PC-9 (cell line): Measurements from ENCODE around the gene LRRC7. TPM values are rescaled to one million over a fixed set of nuclear protein-coding genes. Genes with fewer than 3 reads are reported as not detected.
"Not testable (repeated sequence)": the region's sequence is repeated elsewhere in the genome, so short reads cannot be mapped to it uniquely, and the experiment has no call there.

ENCODE experiments used
- BruUV-seq: library from RNA; stranded (reverse); fragments of 400-500 nt; replicated peaks from 2 replicates; lab custom pipeline; 2021; lab: Mats Ljungman, UMichigan
- CTCF ChIA-PET: fragments of 300-600 bp; sonication (Branson Sonifier 250); formaldehyde crosslinking; loops from one replicate; lab custom pipeline; 2022; ENCODE audit warnings: antibody characterized with exemption; lab: Charles Lee
- POLR2A ChIA-PET: fragments of 300-600 bp; sonication (Branson Sonifier 250); formaldehyde crosslinking; loops from one replicate; lab custom pipeline; 2022; ENCODE audit warnings: antibody characterized with exemption; ENCODE audit not compliant: unreplicated experiment; lab: Charles Lee
- DNase-seq, 2 experiments: peaks; one replicate each; pipeline versions ENCODE4 v3.0.0 to v3.0.0-alpha.2; 2015 to 2022; ENCODE audit warnings: mixed read lengths in 1 of 2
- H2AFZ ChIP-seq: fragments of 200-600 bp; sonication (generic); 2 replicates; pipeline ENCODE4 v1.8.1; 2017; ENCODE audit warnings: antibody characterized with exemption
- H3F3A ChIP-seq: fragments of 200-600 bp; sonication (generic); 2 replicates; pipeline ENCODE4 v1.8.1; 2017; ENCODE audit warnings: antibody characterized with exemption, mild to moderate bottlenecking, low read depth; ENCODE audit not compliant: insufficient read depth
- H3K27ac ChIP-seq: fragments of 200-600 bp; sonication (generic); 2 replicates; pipeline ENCODE4 v1.6.1; 2016; ENCODE audit warnings: mixed run types
- H3K27me3 ChIP-seq: fragments of 200-600 bp; sonication (generic); 2 replicates; pipeline ENCODE4 v1.6.1; 2016; ENCODE audit warnings: low read depth, mixed run types; ENCODE audit not compliant: insufficient read depth
- H3K36me3 ChIP-seq: fragments of 200-600 bp; sonication (generic); 2 replicates; pipeline ENCODE4 v1.6.1; 2016; ENCODE audit warnings: low read depth, mixed run types
- H3K4me1 ChIP-seq: fragments of 200-600 bp; sonication (generic); replicated peaks from 2 replicates; pipeline ENCODE4 v1.6.1; 2016; ENCODE audit warnings: mixed run types; ENCODE audit not compliant: insufficient read depth
- H3K4me2 ChIP-seq: fragments of 200-600 bp; sonication (generic); 2 replicates; pipeline ENCODE4 v1.6.1; 2017; ENCODE audit warnings: mixed run types
- H3K4me3 ChIP-seq: fragments of 200-600 bp; sonication (generic); 2 replicates; pipeline ENCODE4 v1.6.1; 2016; ENCODE audit warnings: mixed run types
- H3K79me2 ChIP-seq: fragments of 200-600 bp; sonication (generic); 2 replicates; pipeline ENCODE4 v1.6.1; 2017; ENCODE audit warnings: low read depth, mixed run types
- H3K9me2 ChIP-seq: fragments of 200-600 bp; sonication (generic); 2 replicates; pipeline ENCODE4 v1.8.1; 2017; ENCODE audit warnings: mild to moderate bottlenecking; ENCODE audit not compliant: insufficient read depth
- H3K9me3 ChIP-seq: fragments of 200-600 bp; sonication (generic); 2 replicates; pipeline ENCODE4 v1.8.1; 2016; ENCODE audit warnings: low read depth; ENCODE audit not compliant: insufficient read depth
- H4K20me1 ChIP-seq: fragments of 200-600 bp; sonication (generic); 2 replicates; pipeline ENCODE4 v1.8.1; 2017; ENCODE audit not compliant: insufficient read depth
- CTCF ChIP-seq: fragments of 200-600 bp; sonication (generic); conservative IDR thresholded peaks from 2 replicates; pipeline ENCODE4 v1.6.1; 2017; ENCODE audit warnings: mixed run types, antibody characterized with exemption, mild to moderate bottlenecking, moderate library complexity
- EZH2 ChIP-seq: fragments of 200-600 bp; sonication (generic); IDR thresholded peaks from 2 replicates; pipeline ENCODE4 v1.8.0; 2017; ENCODE audit warnings: antibody characterized with exemption, low read depth
- intact Hi-C: fragments of 100-400 bp; cut with micrococcal nuclease; formaldehyde crosslinking; loops from one replicate; pipeline ENCODE4 v1.10.0; 2022; ENCODE audit not compliant: unreplicated experiment
- total RNA-seq: library from RNA; stranded (reverse); gene quantifications from 2 replicates; pipeline ENCODE4 v1.2.3, GENCODE V29; 2021

LRRC7 gene
- total RNA-seq, 1 experiment from 2014 or later, result not detected

- BruUV-seq, result no TSS peak
- no peak for TF ChIP-seq EZH2
- TF ChIP-seq CTCF, result no peak
- Histone ChIP-seq H4K20me1 (no peaks in the 10 kb centered on the region), H3K36me3 (no peaks in the 10 kb centered on the region), H3K79me2 (no peaks in the 10 kb centered on the region), H3K9me2 (0 out of 2 replicates have a peak, but pooled peaks cover 6% of the 10 kb centered on the region), H2AFZ (no peak overlapping the region), H3K4me1 (no peaks in the 10 kb centered on the region), H3K9me3 (no peaks in the 10 kb centered on the region), H3K4me2 (no peak overlapping the region), H3K27me3 (no peaks in the 10 kb centered on the region), H3F3A (no peaks in the 10 kb centered on the region; the same call in 1 of the 2 replicates), H3K27ac (no peak overlapping the region), H3K4me3 (no peak overlapping the region)
- no peak for DNase-seq
- CTCF ChIA-PET, result no interaction called here
- POLR2A ChIA-PET, result no interaction called here
- intact Hi-C loops, result no loop called here
These were observed 296.0 kb downstream of the LRRC7 start for GRCh38 chr1:69863704-69864103.

- Histone ChIP-seq H3K27me3 (no peaks in the 10 kb centered on the region), H4K20me1 (no peaks in the 10 kb centered on the region), H3K4me2 (no peak overlapping the region), H2AFZ (no peak overlapping the region), H3F3A (no peaks in the 10 kb centered on the region), H3K9me3 (no peaks in the 10 kb centered on the region), H3K4me1 (no peaks in the 10 kb centered on the region), H3K79me2 (no peaks in the 10 kb centered on the region), H3K4me3 (no peak overlapping the region), H3K36me3 (no peaks in the 10 kb centered on the region), H3K27ac (no peak overlapping the region), H3K9me2 (0 out of 2 replicates have a peak, but pooled peaks cover 6% of the 10 kb centered on the region)
- ChIA-PET POLR2A (no interaction called here), CTCF (no interaction called here)
- TF ChIP-seq EZH2 (no peak), CTCF (no peak)
- no peak for DNase-seq
- no TSS peak for BruUV-seq
- intact Hi-C loops, result no loop called here
These were observed 303.7 kb downstream of the LRRC7 start for GRCh38 chr1:69871412-69871811.

- CTCF ChIA-PET, result no interaction called here
- no peaks in the 10 kb centered on the region for H3K4me1 ChIP-seq
- intact Hi-C loops, result no loop called here
- no peak for DNase-seq
- no peak overlapping the region for H2AFZ ChIP-seq
- H3K27ac ChIP-seq, result no peak overlapping the region
- H3K79me2 ChIP-seq, result no peaks in the 10 kb centered on the region
- POLR2A ChIA-PET, result no interaction called here
- no peak overlapping the region for H3K4me3 ChIP-seq
- H3F3A ChIP-seq, result no peaks in the 10 kb centered on the region
- no peak overlapping the region for H3K4me2 ChIP-seq
- H4K20me1 ChIP-seq, result no peaks in the 10 kb centered on the region
- no TSS peak for BruUV-seq
- no peaks in the 10 kb centered on the region; the same call in 1 of the 2 replicates for H3K9me3 ChIP-seq
- H3K27me3 ChIP-seq, result no peaks in the 10 kb centered on the region
- H3K36me3 ChIP-seq, result no peaks in the 10 kb centered on the region
- no peaks in the 10 kb centered on the region for H3K9me2 ChIP-seq
- no peak for TF ChIP-seq CTCF
- TF ChIP-seq EZH2, result no peak
These were observed 310.6 kb downstream of the LRRC7 start for GRCh38 chr1:69878338-69878737.

- POLR2A ChIA-PET, result interaction anchor here (0.7 kb wide), 1 partner anchor 1504 kb away, joined by 4 read pairs; no protein-coding TSS in a partner anchor
- H3K9me2 ChIP-seq, H3K4me1 ChIP-seq, BruUV-seq, H4K20me1 ChIP-seq, H3F3A ChIP-seq, H3K36me3 ChIP-seq, H3K27ac ChIP-seq, H3K79me2 ChIP-seq, intact Hi-C loops, CTCF ChIA-PET, H3K27me3 ChIP-seq: not testable (repeated sequence)
- H3K4me2 ChIP-seq, result peak overlapping the region; percentile 67
- peaks cover 12% of the 10 kb centered on the region for H3K9me3 ChIP-seq
- DNase-seq, result peak in 1 of 2 experiments; percentile 63
- peak overlapping the region; percentile 59 for H3K4me3 ChIP-seq
- peak overlapping the region; percentile 88 for H2AFZ ChIP-seq
These were observed 320.3 kb downstream of the LRRC7 start for GRCh38 chr1:69888016-69888415.
